GOT3 (cell line): Measurements from ENCODE around the gene CCDC82.

Source experiments
- DNase-seq: peaks from one replicate; lab custom pipeline; 2025; ENCODE audit warnings: mixed read lengths; lab: John Stamatoyannopoulos, UW

The CCDC82 gene

GRCh38 chr11:96361778-96362177, 27.9 kb downstream of the CCDC82 start:
- DNase-seq, result no peak

GRCh38 chr11:96358321-96358720, 31.4 kb downstream of the CCDC82 start:
- DNase-seq, result no peak

GRCh38 chr11:96357794-96358193, 31.9 kb downstream of the CCDC82 start:
- no peak for DNase-seq

- no peak for DNase-seq
Observed at GRCh38 chr11:96356848-96357247, 32.9 kb downstream of the CCDC82 start.

- peak; percentile 51 for DNase-seq
Observed at GRCh38 chr11:96342961-96343711, 46.6 kb downstream of the CCDC82 start, which contains the start of gene MAML2. TSS of gene MAML2 (minus strand) at chr11:96343195. CDS start at chr11:96341895, 1,300 bp downstream.

GRCh38 chr11:96342014-96342960, 47.4 kb downstream of the CCDC82 start:
- DNase-seq, result no peak

GRCh38 chr11:96341211-96342013, 48.3 kb downstream of the CCDC82 start:
- DNase-seq, result no peak

- no peak for DNase-seq
Observed at GRCh38 chr11:96340555-96340885, 49.2 kb downstream of the CCDC82 start.

GRCh38 chr11:96339706-96340554, 49.8 kb downstream of the CCDC82 start:
- no peak for DNase-seq

- DNase-seq, result no peak
Observed at GRCh38 chr11:96338910-96339705, 50.6 kb downstream of the CCDC82 start.

- no peak for DNase-seq
Observed at GRCh38 chr11:96337541-96338431, 51.9 kb downstream of the CCDC82 start.

GRCh38 chr11:96335388-96335787, 54.3 kb downstream of the CCDC82 start:
- no peak for DNase-seq

- DNase-seq, result no peak
Observed at GRCh38 chr11:96334219-96334618, 55.5 kb downstream of the CCDC82 start.

GRCh38 chr11:96333191-96333719, 56.5 kb downstream of the CCDC82 start:
- no peak for DNase-seq

GRCh38 chr11:96332126-96332771, 57.5 kb downstream of the CCDC82 start:
- no peak for DNase-seq

GRCh38 chr11:96331699-96332116, 58.0 kb downstream of the CCDC82 start:
- DNase-seq, result no peak

GRCh38 chr11:96330511-96330859, 59.2 kb downstream of the CCDC82 start:
- DNase-seq, result no peak

GRCh38 chr11:96329855-96330510, 59.7 kb downstream of the CCDC82 start:
- DNase-seq, result no peak
